Activated CD8-positive, alpha-beta memory T cell treated with anti-CD3 and anti-CD28 coated beads for 4 hours (primary cell): ENCODE measurements around the gene KDM4D.
"Not testable (repeated sequence)": the region's sequence is repeated elsewhere in the genome, so short reads cannot be mapped to it uniquely, and the experiment has no call there.

Experiments used
- DNase-seq, 2 donors: peaks; one replicate each; pipeline ENCODE4 v3.0.0-alpha.2; 2020; ENCODE audit warnings: low read depth in 2 of 2

Gene KDM4D

DNA sequence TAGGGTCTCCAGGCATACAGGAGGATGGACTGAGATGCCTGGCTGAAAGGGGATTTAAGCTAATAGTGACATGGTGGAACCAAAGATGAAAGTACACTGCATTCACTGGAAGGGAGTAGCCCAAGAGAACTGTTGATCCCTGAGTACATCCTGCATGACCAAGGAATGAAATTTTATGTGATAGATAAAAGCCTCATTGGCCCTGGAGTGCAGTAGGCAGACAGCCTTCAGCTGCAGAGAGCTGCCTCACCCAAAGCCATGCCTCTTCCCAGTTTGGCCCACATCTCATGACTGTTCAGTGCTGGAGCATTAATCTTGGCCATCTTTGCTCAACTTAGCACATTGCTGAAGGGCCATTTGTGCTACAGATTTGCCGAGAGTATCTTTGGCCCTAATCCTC, 59.5 kb downstream of the KDM4D start:
- DNase-seq, result no peak

DNA sequence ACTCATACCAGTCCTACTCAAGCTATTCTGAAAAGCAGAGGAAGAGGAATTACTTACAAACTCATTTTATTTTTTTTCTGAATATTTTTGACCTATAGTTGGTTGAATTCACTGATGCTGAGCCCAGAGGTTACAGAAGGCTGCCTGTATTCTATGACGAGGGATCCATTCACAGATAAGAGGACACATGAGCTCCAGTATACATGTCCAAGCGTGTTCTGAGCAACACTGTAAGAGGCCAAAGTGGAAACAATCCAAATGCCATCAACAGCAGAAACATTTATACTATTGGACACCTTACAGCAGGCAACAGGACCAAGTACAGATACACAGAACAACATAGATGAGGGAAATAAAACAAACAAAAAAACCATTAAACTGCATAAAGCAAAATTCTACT, 61.8 kb downstream of the KDM4D start:
- DNase-seq, result no peak

DNA sequence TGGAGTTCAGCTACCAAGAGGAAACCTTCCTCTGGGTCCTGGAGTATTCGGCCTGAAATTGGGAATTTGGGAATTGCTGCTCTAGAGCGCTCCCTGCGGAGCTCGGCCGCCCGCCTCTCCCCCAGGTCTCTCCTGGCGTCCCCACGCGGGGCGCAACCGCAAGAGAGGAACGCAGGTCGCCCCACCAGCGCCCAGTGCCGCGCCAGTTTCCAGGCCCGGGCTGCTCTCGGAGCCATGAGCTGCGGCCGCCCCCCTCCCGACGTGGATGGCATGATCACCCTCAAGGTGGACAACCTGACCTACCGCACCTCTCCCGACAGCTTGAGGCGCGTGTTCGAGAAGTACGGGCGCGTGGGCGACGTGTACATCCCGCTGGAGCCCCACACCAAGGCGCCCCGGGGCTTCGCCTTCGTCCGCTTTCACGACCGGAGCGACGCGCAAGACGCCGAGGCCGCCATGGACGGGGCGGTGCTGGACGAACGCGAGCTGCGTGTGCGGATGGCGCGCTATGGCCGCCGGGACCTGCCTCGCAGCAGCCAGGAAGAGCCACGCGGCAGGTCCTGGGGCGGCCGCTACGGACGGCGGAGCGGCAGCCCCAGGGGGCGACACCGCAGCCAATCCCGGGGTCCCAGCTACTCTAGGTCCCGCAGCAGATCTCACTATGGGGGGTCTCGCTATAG, 64.0 kb downstream of the KDM4D start:
- DNase-seq, result not testable (repeated sequence)

DNA sequence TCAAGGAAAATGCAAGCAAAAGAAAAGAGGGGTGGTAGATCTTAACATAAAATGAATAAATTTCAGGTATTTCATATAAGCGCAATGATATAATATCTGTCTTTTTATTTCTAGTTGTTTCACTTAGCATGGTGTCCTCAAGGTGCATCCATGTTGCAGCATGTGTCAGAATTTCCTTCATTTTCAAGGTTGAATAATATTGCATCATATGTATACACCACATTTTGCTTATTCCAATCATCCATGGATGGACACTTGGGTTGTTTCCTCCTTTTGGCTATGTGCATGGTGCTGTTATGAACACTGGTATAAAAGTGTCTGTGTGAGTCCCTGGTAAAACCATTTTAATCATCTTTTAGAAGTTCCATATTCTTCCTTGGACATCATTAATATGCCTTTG, 68.7 kb downstream of the KDM4D start:
- DNase-seq, result no peak

DNA sequence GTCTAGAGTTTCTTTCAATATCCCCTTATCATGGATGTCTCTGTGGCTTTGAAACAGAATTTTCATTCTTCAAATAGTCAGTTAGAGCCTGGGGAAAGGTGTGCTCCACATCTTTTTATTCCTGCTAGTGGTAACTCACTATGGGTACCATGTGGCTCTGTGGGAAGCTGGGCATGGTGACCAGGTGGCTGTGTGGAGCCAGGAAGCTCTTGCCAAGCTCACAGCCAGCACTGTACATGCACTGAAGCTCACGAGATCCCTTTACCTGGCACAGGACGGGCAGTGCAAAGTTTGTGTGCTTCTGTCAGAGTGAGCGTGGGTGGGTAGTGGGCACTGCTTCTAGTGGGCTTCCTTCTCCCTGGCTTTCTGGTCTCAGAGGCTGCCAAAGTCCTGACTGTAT, 69.4 kb downstream of the KDM4D start:
- no peak for DNase-seq

DNA sequence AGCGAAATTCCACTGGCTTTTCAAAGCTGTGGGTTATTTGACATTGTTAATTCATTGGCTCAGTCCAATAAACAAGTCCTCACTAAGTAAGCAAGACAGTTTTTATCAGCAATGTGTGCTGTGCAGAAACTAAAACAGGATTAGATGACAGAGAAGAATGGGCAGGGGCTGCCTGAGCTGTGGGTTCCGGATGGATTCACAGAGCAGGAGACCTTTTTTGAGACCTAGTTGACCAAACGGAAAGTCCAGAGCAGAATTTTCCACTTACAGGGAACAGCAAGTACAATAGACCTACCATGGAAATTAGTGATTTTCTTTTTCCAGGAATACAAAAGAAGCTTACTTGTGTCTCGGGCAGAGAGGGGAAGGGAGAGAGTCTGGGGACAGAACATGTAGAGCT, 70.5 kb downstream of the KDM4D start:
- DNase-seq, result no peak

DNA sequence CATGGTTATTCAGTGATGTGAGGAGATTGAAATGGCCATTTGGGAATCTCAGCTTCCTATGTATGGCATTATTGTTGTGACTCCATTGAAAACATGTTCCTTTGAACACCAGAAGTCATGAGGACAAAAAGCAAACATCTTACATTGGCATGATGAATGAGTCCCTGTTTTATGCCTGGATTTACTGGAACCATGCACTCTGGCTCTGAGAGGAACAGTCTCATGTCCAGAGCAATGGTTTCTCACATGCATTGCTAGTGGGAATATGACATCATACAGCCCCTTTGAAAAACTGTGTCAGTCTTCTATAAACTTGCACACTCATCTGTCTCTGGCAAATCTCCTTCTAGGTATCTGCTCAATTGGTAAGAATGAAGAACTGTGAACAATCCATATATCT, 72.3 kb downstream of the KDM4D start:
- DNase-seq, result no peak
